HCT116 (cell line): ENCODE measurements around the gene AOC3.

Experiments used
- POLR2A ChIP-seq: IDR thresholded peaks from 2 replicates; pipeline ENCODE4 v1.7.0; 2011; ENCODE audit warnings: borderline replicate concordance; ENCODE audit not compliant: insufficient read depth, insufficient read length; ENCODE audit errors: extremely low read depth
- SP1 ChIP-seq: IDR thresholded peaks from 2 replicates; pipeline ENCODE4 v1.6.1; 2012; ENCODE audit warnings: low read depth
- TF ChIP-seq, protein P1 (sequence below): IDR thresholded peaks from 2 replicates; pipeline ENCODE4 v1.6.1; 2011; ENCODE audit warnings: mild to moderate bottlenecking, low read length, moderate library complexity; ENCODE audit not compliant: insufficient replicate concordance; ENCODE audit errors: extremely low read depth
- TF ChIP-seq, protein P2 (sequence below), 3 experiments: fragments of 200-600 bp in 1 of 3; sonication (generic) in 1 of 3; IDR thresholded peaks in 2 of 3; conservative IDR thresholded peaks in 1 of 3; 2 replicates each; pipeline ENCODE4 v1.5.1; 2012 to 2017; ENCODE audit warnings: low read depth in 2 of 3, low read length in 2 of 3, antibody characterized with exemption in 1 of 3, borderline replicate concordance in 1 of 3, control low read depth in 1 of 3, mild to moderate bottlenecking in 1 of 3, mixed read lengths in 1 of 3, mixed run types in 1 of 3, moderate library complexity in 1 of 3; ENCODE audit not compliant: insufficient read depth in 1 of 3

DNA sequence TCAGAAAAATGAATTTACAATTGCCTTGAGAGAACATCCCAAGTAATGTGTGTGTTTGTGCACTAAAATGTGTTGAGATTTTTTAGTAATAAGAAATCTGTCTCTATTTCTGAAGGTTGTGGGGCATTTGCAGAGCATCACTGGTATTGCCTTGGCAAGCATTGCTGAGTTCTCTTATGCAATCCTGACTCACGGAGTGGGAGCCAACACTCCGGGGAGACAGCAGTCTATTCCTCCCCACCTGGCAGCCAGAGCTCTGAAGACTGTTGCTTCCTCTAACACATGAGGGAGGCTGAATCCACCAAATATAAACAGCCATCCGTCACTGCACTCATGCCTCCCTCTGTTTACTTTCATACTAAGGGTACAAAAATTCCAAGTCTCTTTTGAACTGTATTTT is 41.7 kb upstream of the AOC3 start:
- TF ChIP-seq, protein P1, sequence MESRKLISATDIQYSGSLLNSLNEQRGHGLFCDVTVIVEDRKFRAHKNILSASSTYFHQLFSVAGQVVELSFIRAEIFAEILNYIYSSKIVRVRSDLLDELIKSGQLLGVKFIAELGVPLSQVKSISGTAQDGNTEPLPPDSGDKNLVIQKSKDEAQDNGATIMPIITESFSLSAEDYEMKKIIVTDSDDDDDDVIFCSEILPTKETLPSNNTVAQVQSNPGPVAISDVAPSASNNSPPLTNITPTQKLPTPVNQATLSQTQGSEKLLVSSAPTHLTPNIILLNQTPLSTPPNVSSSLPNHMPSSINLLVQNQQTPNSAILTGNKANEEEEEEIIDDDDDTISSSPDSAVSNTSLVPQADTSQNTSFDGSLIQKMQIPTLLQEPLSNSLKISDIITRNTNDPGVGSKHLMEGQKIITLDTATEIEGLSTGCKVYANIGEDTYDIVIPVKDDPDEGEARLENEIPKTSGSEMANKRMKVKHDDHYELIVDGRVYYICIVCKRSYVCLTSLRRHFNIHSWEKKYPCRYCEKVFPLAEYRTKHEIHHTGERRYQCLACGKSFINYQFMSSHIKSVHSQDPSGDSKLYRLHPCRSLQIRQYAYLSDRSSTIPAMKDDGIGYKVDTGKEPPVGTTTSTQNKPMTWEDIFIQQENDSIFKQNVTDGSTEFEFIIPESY, result no peak
- TF ChIP-seq POLR2A (no peak), SP1 (no peak)
- TF ChIP-seq, protein P2, sequence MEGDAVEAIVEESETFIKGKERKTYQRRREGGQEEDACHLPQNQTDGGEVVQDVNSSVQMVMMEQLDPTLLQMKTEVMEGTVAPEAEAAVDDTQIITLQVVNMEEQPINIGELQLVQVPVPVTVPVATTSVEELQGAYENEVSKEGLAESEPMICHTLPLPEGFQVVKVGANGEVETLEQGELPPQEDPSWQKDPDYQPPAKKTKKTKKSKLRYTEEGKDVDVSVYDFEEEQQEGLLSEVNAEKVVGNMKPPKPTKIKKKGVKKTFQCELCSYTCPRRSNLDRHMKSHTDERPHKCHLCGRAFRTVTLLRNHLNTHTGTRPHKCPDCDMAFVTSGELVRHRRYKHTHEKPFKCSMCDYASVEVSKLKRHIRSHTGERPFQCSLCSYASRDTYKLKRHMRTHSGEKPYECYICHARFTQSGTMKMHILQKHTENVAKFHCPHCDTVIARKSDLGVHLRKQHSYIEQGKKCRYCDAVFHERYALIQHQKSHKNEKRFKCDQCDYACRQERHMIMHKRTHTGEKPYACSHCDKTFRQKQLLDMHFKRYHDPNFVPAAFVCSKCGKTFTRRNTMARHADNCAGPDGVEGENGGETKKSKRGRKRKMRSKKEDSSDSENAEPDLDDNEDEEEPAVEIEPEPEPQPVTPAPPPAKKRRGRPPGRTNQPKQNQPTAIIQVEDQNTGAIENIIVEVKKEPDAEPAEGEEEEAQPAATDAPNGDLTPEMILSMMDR (IDR thresholded peaks at IDR 0.05 in 2 of 3, conservative IDR thresholded peaks at IDR 0.05 in 1 of 3; ENCODE audit: borderline replicate concordance in 1 of 3, insufficient read depth in 1 of 3, low read depth in 2 of 3, low read length in 2 of 3), result no peak
